ENCODE results near the gene ESYT2. TPM values are rescaled to one million over a fixed set of nuclear protein-coding genes. Genes with fewer than 3 reads are reported as not detected.

The ESYT2 gene
- total RNA-seq, 1 experiment from 2014 or later = 39.0 TPM

GRCh38 chr7:158759749-158760444 lies 69.4 kb downstream of the ESYT2 start:
- H3K18ac ChIP-seq (ENCODE audit: insufficient read length, low read depth, low read length) = no peak overlapping the region
- no peak for TF ChIP-seq CTCF (conservative IDR thresholded peaks at IDR 0.05)
- no peak overlapping the region for H2BK12ac ChIP-seq (ENCODE audit: insufficient read length, low read depth, low read length)
- no CpG with 5 or more reads among the region's 14 CpGs for WGBS (ENCODE audit: extremely low coverage, insufficient read length, low lambda C conversion rate)
- no peaks in the 10 kb centered on the region for H3K4me1 ChIP-seq (ENCODE audit: insufficient read depth, low read length)
- no peak overlapping the region for H4K5ac ChIP-seq (ENCODE audit: insufficient read length, low read depth, low read length)
- H3T11ph ChIP-seq (ENCODE audit: low read length) = no peak overlapping the region
- H3K9ac ChIP-seq (ENCODE audit: extremely low read depth, insufficient read length, low read length) = no peak overlapping the region
- Mint-ChIP-seq H3K4me1 (peaks cover 4% of the 10 kb centered on the region in 2 experiments; a peak in 3 of 4 replicates), H3K36me3 (ENCODE audit: insufficient read depth in 1 of 3, low read depth in 3 of 3) (peaks cover 9 to 77% (median 56%) of the 10 kb centered on the region in 3 experiments; a peak in 6 of 7 replicates), H3K27me3 (ENCODE audit: low read depth) (no peaks in the 10 kb centered on the region), H3K27ac (no peak overlapping the region), H3K9me3 (no peaks in the 10 kb centered on the region), H3K4me3 (no peak overlapping the region)
- H3K79me2 ChIP-seq (ENCODE audit: insufficient read depth, low read length) = no peaks in the 10 kb centered on the region
- H3K23me2 ChIP-seq (ENCODE audit: insufficient read length, low read depth, low read length, poor library complexity, severe bottlenecking) = no peaks in the 10 kb centered on the region
- no peaks in the 10 kb centered on the region for H4K20me1 ChIP-seq (ENCODE audit: control insufficient read depth, insufficient read depth, insufficient read length)
- H4K8ac ChIP-seq (replicated peaks; ENCODE audit: insufficient read length, low read depth, low read length) = no peak overlapping the region
- no peaks in the 10 kb centered on the region for H3K9me3 ChIP-seq (ENCODE audit: control insufficient read depth, low read depth, low read length)
- no peak overlapping the region for H3K14ac ChIP-seq (ENCODE audit: insufficient read depth, low read length)
- H3K4ac ChIP-seq (ENCODE audit: low read depth, low read length) = no peak overlapping the region
- no peak overlapping the region for H2BK120ac ChIP-seq (ENCODE audit: low read depth, low read length, poor library complexity, severe bottlenecking)
- no peaks in the 10 kb centered on the region for H3K79me1 ChIP-seq (ENCODE audit: insufficient read depth, low read depth, low read length, poor library complexity, severe bottlenecking)
- H2BK20ac ChIP-seq (ENCODE audit: low read depth, low read length, poor library complexity, severe bottlenecking) = no peak overlapping the region
- H2AFZ ChIP-seq (ENCODE audit: low read length) = no peak overlapping the region
- no peak overlapping the region for H2BK5ac ChIP-seq (ENCODE audit: insufficient read length, low read length)
- no peak overlapping the region for H4K91ac ChIP-seq (ENCODE audit: insufficient read length, low read depth, low read length)
- DNase-seq = no peak
- no peak overlapping the region for H2BK15ac ChIP-seq (ENCODE audit: low read depth, low read length)
- no peak overlapping the region for H3K23ac ChIP-seq (ENCODE audit: insufficient read length, low read depth, low read length)
- H3K4me2 ChIP-seq (ENCODE audit: insufficient read depth, insufficient read length, low read length) = no peak overlapping the region
- H3K27me3 ChIP-seq (ENCODE audit: insufficient read depth, low read length) = no peaks in the 10 kb centered on the region
- no peak overlapping the region for H2AK5ac ChIP-seq (ENCODE audit: insufficient read length, low read length)
- no peak overlapping the region for H3K27ac ChIP-seq (ENCODE audit: insufficient read length, low read depth, low read length)
- no peak overlapping the region for H3K56ac ChIP-seq (ENCODE audit: insufficient read length, low read depth, low read length)
